ENCODE data around the gene ROBO1. TPM values are rescaled to one million over a fixed set of nuclear protein-coding genes. Genes with fewer than 3 reads are reported as not detected.

ROBO1 gene
- total RNA-seq, 1 donor from 2014 or later: 73.8 TPM

DNA sequence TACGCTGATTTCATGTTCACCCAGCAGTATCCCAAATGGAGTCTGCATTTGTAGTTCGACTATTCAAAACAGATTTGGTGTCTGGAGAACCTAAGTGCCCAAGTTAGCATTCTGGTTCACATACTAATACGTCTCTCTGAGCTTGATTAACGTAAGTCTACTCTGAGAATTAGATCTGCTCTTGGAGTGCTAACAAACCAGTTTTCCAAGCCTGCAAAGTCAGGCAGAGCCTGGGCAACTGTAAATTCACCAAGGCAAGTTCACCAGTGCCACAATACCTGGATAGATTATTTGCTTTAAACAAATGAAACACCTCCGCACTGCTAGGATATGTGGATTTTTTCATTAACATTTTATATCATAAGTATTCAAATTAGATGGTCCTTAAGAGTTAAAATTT lies 912.6 kb downstream of the ROBO1 start:
- no peak for TF ChIP-seq CTCF (IDR thresholded peaks at IDR 0.05)
- H3K4me3 Mint-ChIP-seq (ENCODE audit: unreplicated experiment): no peak overlapping the region
- DNase-seq (ENCODE audit: extremely low spot score, unreplicated experiment): no peak
- no peaks in the 10 kb centered on the region for H3K27me3 Mint-ChIP-seq (ENCODE audit: unreplicated experiment)
- H3K4me1 Mint-ChIP-seq (ENCODE audit: unreplicated experiment): peaks cover 13% of the 10 kb centered on the region
- H3K27ac Mint-ChIP-seq (ENCODE audit: unreplicated experiment): no peak overlapping the region
- H3K9me3 Mint-ChIP-seq (ENCODE audit: unreplicated experiment): no peaks in the 10 kb centered on the region
- no peaks in the 10 kb centered on the region for H3K36me3 Mint-ChIP-seq (ENCODE audit: unreplicated experiment)

GRCh38 chr3:78848392-78849288 lies 919.2 kb downstream of the ROBO1 start:
- no peaks in the 10 kb centered on the region for H3K36me3 Mint-ChIP-seq (ENCODE audit: unreplicated experiment)
- no peak overlapping the region for H3K4me3 Mint-ChIP-seq (ENCODE audit: unreplicated experiment)
- TF ChIP-seq CTCF (IDR thresholded peaks at IDR 0.05): no peak
- no peak for DNase-seq (ENCODE audit: extremely low spot score, unreplicated experiment)
- no peaks in the 10 kb centered on the region for H3K27me3 Mint-ChIP-seq (ENCODE audit: unreplicated experiment)
- no peaks in the 10 kb centered on the region for H3K9me3 Mint-ChIP-seq (ENCODE audit: unreplicated experiment)
- H3K27ac Mint-ChIP-seq (ENCODE audit: unreplicated experiment): no peak overlapping the region
- peaks cover 19% of the 10 kb centered on the region for H3K4me1 Mint-ChIP-seq (ENCODE audit: unreplicated experiment)

DNA sequence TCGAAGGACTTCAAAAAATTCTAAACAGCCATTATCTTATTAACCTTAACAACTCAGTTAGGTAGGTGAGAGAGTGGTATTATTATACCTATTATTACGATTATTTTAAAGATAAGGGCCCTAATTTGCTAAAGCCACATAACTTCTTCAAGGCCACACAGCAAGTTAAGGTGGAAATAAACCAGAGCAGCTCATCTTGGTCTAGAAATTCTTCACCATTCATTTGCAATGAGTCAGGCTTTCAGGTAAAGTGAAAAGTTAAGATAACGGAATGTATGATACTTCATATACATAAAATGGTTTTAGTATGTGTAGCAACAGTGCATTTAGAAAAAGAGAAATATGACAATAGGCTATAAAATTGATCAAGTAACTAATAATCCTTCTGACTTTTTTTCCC lies 920.2 kb downstream of the ROBO1 start:
- no peak overlapping the region for H3K4me3 Mint-ChIP-seq (ENCODE audit: unreplicated experiment)
- no peaks in the 10 kb centered on the region for H3K36me3 Mint-ChIP-seq (ENCODE audit: unreplicated experiment)
- peaks cover 19% of the 10 kb centered on the region for H3K4me1 Mint-ChIP-seq (ENCODE audit: unreplicated experiment)
- H3K9me3 Mint-ChIP-seq (ENCODE audit: unreplicated experiment): no peaks in the 10 kb centered on the region
- H3K27me3 Mint-ChIP-seq (ENCODE audit: unreplicated experiment): no peaks in the 10 kb centered on the region
- no peak overlapping the region for H3K27ac Mint-ChIP-seq (ENCODE audit: unreplicated experiment)
- TF ChIP-seq CTCF (IDR thresholded peaks at IDR 0.05): no peak
- no peak for DNase-seq (ENCODE audit: extremely low spot score, unreplicated experiment)

DNA sequence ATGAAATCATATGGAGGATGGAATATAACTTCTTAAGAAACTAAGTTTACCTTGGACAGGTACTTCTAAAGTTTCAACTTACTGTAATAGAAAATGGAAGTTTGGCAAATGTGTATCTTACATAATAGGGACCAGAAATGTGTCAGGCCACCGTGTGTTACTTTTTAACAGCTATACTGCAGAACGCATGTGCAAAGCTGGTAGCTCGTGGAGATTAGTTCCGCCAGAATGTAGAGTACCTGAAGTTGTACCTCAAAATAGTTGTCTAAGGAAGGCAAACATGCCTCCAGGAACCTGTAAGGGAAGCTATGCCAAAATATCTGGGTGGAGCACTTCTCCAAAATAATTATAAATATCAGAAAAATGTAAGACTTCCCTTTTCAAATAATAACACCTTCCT lies 920.6 kb downstream of the ROBO1 start:
- H3K4me1 Mint-ChIP-seq (ENCODE audit: unreplicated experiment): peaks cover 19% of the 10 kb centered on the region

More for the DNA sequence above, 920.6 kb downstream of the ROBO1 start:
- no peak for TF ChIP-seq CTCF (IDR thresholded peaks at IDR 0.05)
- DNase-seq (ENCODE audit: extremely low spot score, unreplicated experiment): no peak
- no peak overlapping the region for H3K27ac Mint-ChIP-seq (ENCODE audit: unreplicated experiment)
- no peaks in the 10 kb centered on the region for H3K9me3 Mint-ChIP-seq (ENCODE audit: unreplicated experiment)
- H3K36me3 Mint-ChIP-seq (ENCODE audit: unreplicated experiment): no peaks in the 10 kb centered on the region
- H3K27me3 Mint-ChIP-seq (ENCODE audit: unreplicated experiment): no peaks in the 10 kb centered on the region
- H3K4me3 Mint-ChIP-seq (ENCODE audit: unreplicated experiment): no peak overlapping the region

Measured in osteocyte (in vitro differentiated cells).